GM18519 (cell line): Measurements from ENCODE around the gene SYCP2.

Experiments
- ATAC-seq: cut with Tn5 transposase; IDR thresholded peaks from one replicate; pipeline ENCODE4 v1.9.1; 2021; ENCODE audit warnings: mild to moderate bottlenecking, moderate library complexity; ENCODE audit not compliant: unreplicated experiment, low FRiP score

Gene SYCP2

GRCh38 chr20:59825944-59826759 lies 107.3 kb downstream of the SYCP2 start:
- ATAC-seq, result no peak

GRCh38 chr20:59825563-59825920 lies 107.9 kb downstream of the SYCP2 start:
- ATAC-seq, result no peak

- no peak for ATAC-seq
Measured at GRCh38 chr20:59824711-59825562, 108.5 kb downstream of the SYCP2 start.

- no peak for ATAC-seq
Measured at GRCh38 chr20:59823491-59824259, 109.8 kb downstream of the SYCP2 start.

DNA sequence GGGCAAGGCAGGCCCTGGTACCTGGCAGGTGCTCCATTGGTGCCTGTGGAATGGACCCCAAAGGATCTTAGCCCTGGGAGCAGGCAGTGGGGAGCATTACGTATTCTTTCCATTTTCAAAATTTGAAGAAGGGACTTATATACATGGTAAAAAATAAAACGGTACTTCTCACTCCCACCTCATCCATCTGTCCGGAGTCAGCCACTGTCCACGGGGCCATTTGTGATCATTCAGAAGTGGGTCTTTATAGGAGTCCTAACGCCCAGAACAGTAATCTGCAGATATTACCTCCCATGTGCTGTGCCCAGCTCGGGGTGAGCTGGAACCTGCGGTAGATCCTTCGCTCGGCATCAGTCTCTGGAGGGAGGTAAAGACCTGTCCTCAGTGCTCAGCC lies 110.4 kb downstream of the SYCP2 start:
- no peak for ATAC-seq

DNA sequence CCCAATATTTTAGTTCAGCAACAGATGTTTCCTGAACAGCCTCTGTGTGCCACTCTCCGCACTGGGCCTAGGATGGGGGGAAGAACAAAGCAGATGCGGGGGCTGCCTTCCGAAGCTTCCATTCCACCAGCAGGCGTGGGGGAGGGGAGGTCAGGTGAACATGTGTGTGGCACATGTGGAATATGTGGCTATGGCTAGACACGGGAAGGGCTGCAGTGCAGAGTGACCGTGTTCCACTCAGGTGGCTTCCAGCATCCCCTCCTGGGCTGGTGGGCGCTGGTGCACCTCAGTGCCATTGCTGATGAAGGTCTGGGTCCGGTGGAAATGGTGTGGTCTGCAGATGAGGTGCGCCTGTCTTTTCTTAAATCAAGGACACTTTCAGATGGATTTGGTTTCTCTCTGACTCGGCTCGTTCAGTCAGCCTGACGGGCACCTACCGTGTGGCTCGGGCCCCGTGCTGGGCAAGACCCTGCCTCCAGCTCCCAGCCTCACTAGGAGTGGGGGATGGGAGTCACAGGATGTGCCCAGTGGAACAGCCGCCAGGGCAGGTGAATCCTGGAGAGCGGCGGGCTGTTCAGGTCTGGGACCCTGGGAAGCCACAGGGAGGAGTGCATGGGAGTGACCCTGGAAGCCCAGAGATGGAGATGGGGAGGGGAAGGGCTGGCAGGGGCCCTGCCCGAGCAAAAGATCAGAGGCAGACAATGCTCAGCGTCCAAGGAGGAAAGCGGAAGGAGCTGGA lies 111.0 kb downstream of the SYCP2 start:
- ATAC-seq, result no peak

DNA sequence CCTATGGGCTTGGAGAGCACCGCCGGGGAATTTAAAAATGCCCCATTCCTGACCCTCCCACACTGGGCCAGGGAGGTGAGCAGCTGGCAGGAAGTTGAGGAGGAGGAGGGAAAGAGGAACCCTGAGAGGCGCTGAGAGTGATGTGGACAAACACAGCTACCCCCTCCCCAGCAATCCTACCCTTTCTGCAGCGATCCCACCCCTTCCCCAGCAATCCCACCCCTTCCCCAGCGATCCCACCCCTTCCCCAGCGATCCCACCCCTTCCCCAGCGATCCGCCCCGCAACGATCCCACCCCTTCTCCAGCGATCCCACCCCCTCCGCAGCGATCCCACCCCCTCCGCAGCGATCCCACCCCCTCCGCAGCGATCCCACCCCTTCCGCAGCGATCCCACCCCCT lies 111.6 kb downstream of the SYCP2 start:
- ATAC-seq, result no peak

GRCh38 chr20:59821201-59821600 lies 112.2 kb downstream of the SYCP2 start:
- no peak for ATAC-seq

GRCh38 chr20:59820204-59821041 lies 113.0 kb downstream of the SYCP2 start:
- no peak for ATAC-seq

- no peak for ATAC-seq
Measured at GRCh38 chr20:59819496-59820203, 113.8 kb downstream of the SYCP2 start.

DNA sequence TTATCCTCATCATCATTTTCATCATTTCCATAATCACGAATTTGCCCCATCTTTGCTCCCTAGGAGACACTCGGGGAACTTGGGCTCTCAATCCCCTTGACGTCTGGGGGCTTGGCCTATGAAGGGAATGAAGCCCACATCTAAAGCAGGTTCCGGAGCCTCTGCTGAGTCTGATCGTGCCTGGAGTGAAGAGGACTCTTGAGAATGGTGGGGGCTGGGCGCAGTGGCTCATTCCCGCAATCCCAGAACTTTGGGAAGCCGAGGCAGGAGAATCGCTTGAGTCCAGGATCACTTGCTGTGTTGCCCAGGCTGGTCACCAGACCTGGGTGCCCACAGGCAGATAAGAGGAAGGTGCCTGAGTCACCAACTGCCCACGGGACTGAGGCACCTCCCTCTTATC lies 114.5 kb downstream of the SYCP2 start:
- ATAC-seq, result no peak

DNA sequence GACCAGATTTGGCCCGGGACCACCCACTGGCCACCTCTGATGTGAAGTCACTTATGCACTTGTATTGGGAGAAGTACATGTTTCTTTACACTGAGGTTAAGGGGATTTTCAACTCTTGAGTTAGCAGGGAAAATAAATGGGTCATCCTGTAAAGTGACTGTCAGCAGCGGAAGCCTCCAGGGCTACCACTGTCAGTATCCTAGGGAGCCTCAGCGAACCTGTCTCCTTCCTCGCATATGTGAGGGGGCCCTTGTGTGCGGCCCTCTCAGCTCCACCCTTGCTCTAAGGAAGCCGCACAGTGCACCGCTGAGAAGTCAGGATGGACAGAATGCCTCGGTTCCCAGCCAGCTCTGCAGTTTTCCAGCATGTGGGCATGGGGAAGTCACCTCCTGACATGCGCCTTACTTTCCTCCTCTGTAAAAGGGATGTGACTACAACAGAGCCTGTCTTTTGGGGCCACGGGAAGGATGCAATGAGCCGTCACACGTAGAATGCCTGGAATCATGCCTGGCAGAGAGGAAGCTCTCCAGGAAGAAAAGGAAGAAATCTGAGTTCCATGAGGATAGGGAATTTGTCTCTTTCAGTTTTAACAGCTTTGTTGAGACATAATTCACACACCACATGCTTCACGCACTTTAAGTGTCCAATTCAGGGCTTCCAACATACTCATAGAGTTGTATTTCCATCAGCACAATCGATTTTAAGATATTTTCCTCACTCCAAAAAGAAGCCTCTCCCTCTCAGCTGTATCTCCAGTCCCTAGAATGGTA lies 115.4 kb downstream of the SYCP2 start:
- no peak for ATAC-seq

- no peak for ATAC-seq
Measured at GRCh38 chr20:59817406-59817805, 116.0 kb downstream of the SYCP2 start.

DNA sequence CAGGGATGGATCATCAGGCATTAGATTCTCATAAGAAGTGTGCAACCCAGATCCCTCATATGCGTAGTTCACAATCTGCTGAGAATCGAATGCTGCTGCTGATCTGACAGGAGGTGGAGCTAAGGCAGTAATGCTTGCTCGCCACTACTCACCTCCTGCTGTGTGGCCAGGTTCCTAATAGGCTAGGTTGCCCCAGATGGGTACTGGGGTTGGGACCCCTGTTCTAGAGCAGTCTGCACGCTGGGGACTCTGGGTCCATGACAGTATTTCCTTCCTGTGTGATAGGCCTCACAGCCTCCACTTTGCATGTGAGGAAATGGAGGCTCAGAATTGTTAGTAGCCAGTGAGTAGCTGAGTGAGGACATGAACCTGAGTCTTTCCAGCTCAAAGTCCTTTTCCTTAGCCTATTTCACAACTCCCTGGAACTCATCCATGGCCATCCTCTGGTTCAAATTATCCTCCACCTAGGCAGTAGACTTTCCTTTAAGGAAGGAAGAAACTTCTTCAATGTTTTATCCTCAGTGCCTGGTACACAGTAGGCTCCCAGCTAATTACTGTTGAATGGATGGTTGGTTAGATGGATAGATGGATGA lies 117.2 kb downstream of the SYCP2 start:
- ATAC-seq, result no peak

- no peak for ATAC-seq
Measured at GRCh38 chr20:59814840-59815340, 118.5 kb downstream of the SYCP2 start.

DNA sequence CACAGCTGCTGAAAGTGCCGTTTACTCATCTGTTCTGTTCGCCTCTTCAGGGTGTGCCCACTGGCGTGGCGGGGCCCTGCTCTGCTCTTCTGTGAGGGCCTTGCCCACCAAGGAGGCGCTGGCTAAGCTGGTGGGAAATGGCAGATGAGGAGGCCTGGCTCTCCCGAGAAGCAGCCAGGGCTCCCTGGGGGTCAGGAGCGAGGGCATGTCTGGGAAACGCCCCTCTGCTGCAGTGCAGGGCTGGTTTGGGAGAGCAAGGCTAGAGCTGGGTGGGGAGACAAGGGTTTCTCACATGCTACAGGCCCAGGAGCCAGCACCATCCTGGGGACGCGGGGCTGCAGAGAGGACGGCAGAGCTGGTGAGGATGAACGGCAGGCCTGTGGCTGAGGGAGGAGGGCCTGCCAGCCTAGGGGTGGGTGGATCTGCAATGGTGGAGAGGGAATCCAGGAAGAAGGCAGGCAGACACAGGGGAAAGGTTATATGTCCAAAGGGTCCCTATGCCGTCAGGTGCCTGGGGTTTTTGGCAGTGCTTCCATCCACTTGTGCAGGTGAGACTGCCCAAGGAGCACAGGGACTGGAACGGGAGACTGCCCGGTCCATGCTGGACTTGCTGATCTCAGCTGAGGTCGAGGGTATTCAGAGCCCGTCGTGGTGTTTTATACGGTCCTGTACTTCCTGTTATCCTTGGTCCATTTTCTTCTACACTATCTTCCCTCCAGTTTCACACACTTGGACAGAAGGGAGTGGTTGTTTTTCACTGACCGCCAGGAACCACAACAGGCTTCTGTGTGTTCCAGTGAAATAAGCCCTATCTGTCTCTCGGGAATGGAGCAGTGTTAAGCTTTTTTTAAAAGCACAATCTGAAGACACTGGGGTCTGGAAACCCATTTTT lies 119.2 kb downstream of the SYCP2 start:
- ATAC-seq, result no peak
